ENCODE data around the gene SPOCK1. TPM values are rescaled to one million over a fixed set of nuclear protein-coding genes. Genes with fewer than 3 reads are reported as not detected.
A peak's percentile ranks its signal among the peaks of the same experiment; 100 is the strongest.

Gene SPOCK1
- total RNA-seq, 1 donor from 2014 or later = 6.8 TPM

DNA sequence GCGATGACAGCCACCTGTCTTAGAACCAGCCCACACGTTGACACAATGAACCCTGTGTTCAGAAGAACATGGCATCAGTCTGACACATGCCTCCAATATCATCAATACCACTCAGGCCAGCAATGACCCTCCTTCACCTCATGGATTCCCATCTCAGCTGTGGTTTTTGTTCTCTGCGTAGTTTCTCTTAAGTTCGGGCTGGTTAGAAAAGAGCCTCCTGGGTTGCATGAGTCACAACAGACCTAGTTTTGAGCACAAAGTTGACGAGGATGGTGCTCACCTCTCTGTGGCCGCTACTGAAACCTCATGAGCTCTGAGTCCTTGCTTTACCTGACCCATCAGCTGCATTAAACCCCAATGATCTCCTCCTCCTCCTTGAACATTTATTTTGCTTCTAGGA is 299.9 kb downstream of the SPOCK1 start:
- FAIRE-seq (no peak), DNase-seq (ENCODE audit: low read depth) (no peak)
- H3K4me3 ChIP-seq (ENCODE audit: low read depth, low read length) = no peak overlapping the region
- H3K27me3 ChIP-seq (ENCODE audit: control insufficient read depth, insufficient read depth, low read length) = no peaks in the 10 kb centered on the region
- TF ChIP-seq, protein P1, sequence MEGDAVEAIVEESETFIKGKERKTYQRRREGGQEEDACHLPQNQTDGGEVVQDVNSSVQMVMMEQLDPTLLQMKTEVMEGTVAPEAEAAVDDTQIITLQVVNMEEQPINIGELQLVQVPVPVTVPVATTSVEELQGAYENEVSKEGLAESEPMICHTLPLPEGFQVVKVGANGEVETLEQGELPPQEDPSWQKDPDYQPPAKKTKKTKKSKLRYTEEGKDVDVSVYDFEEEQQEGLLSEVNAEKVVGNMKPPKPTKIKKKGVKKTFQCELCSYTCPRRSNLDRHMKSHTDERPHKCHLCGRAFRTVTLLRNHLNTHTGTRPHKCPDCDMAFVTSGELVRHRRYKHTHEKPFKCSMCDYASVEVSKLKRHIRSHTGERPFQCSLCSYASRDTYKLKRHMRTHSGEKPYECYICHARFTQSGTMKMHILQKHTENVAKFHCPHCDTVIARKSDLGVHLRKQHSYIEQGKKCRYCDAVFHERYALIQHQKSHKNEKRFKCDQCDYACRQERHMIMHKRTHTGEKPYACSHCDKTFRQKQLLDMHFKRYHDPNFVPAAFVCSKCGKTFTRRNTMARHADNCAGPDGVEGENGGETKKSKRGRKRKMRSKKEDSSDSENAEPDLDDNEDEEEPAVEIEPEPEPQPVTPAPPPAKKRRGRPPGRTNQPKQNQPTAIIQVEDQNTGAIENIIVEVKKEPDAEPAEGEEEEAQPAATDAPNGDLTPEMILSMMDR (IDR thresholded peaks at IDR 0.05; ENCODE audit: insufficient read depth, low read length, severe bottlenecking) = no peak
- no peaks in the 10 kb centered on the region for H3K36me3 ChIP-seq (ENCODE audit: control insufficient read depth, insufficient read depth, low read length)

DNA sequence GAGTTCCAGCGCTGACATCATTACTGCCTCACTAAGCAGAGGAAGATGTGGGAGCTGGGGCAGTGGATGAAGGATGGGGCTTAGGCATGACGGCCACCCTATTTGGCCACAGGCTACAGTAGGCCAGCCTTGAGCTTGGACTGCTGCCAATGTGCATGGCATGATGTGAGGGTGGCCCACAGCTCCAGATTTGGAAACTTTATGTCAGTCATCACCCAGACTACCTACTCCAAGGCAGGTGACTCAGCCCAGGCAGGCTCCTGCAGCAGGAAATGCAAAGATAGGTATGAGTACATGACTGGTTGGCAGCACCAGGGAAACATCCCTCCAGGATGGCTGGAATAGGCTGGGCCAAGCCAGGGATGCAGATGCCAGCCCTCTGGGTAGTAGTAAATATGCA is 303.6 kb downstream of the SPOCK1 start:
- DNase-seq (ENCODE audit: low read depth) = peak; percentile 94
- Histone ChIP-seq H3K27me3 (ENCODE audit: control insufficient read depth, insufficient read depth, low read length) (no peaks in the 10 kb centered on the region), H3K36me3 (ENCODE audit: control insufficient read depth, insufficient read depth, low read length) (no peaks in the 10 kb centered on the region), H3K4me3 (ENCODE audit: low read depth, low read length) (no peak overlapping the region)
- TF ChIP-seq, protein P1 (IDR thresholded peaks at IDR 0.05; ENCODE audit: insufficient read depth, low read length, severe bottlenecking) = no peak
- peak; percentile 99 for FAIRE-seq

DNA sequence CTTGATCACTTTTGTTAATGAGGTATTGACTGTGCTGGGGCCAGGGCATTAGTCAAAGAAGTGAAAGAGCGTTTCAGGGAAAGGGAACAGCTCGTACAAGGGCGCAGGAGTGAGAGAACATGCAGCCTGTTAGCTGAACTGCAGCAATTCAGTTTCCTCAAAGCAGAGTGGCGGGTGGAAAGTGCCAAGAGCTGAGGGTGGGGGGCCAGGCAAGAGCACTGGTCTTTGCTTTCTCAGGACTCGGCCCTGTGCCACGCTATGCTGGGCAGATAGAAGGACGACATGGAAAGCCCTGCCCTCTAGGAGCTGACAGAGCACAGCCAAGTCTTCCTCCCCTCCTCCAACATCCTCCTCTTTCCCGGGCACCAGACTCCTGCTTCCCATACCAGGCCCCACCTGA is 304.8 kb downstream of the SPOCK1 start:
- H3K36me3 ChIP-seq (ENCODE audit: control insufficient read depth, insufficient read depth, low read length) = no peaks in the 10 kb centered on the region
- no peak overlapping the region for H3K4me3 ChIP-seq (ENCODE audit: low read depth, low read length)
- TF ChIP-seq, protein P1 (IDR thresholded peaks at IDR 0.05; ENCODE audit: insufficient read depth, low read length, severe bottlenecking) = no peak
- DNase-seq (ENCODE audit: low read depth) = no peak
- no peaks in the 10 kb centered on the region for H3K27me3 ChIP-seq (ENCODE audit: control insufficient read depth, insufficient read depth, low read length)
- FAIRE-seq = no peak

DNA sequence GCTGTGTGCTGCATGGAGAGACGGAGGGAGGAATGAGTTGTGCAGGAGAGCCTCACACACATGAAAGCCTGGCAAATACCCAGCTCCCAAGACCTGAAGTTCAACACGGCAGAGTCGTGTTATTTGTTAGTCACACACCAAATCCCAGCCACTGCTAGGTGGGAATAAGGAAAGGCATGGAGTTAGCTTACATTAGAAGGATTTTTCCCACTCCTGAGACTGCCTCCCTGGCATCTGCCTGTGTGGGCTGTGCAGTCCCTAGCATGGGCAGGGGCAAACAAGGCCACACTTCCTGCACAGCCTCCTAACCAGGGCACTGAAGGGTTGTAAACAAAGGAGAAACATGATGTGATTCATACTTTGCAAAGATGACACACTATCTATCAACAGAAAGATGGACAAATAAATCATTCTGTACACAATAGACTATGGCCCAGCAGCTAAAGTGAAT is 306.8 kb downstream of the SPOCK1 start:
- FAIRE-seq (no peak), DNase-seq (ENCODE audit: low read depth) (peak; percentile 94)
- H3K27me3 ChIP-seq (ENCODE audit: control insufficient read depth, insufficient read depth, low read length) = no peaks in the 10 kb centered on the region
- no peaks in the 10 kb centered on the region for H3K36me3 ChIP-seq (ENCODE audit: control insufficient read depth, insufficient read depth, low read length)
- TF ChIP-seq, protein P1 (IDR thresholded peaks at IDR 0.05; ENCODE audit: insufficient read depth, low read length, severe bottlenecking) = no peak
- no peak overlapping the region for H3K4me3 ChIP-seq (ENCODE audit: low read depth, low read length)

DNA sequence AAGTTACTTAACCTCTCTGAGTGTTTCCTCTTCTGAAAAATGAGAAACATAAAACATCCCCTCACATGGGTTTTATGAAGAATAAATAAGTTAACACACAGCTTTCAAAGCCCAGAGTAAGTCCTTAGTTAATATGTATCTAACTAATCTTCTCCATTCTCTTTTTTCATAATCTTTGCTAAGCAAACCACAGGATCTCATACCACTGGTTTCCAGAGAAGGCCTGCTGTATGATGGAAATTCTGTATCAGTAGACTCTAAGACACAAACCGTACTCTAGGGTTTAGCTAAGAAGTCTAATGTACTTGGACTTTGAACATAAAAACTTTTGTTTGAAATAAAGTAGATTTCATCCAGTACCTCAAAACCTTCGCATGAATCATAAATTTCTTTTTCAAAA is 307.9 kb downstream of the SPOCK1 start:
- TF ChIP-seq, protein P1 (IDR thresholded peaks at IDR 0.05; ENCODE audit: insufficient read depth, low read length, severe bottlenecking) = no peak
- FAIRE-seq (no peak), DNase-seq (ENCODE audit: low read depth) (no peak)
- Histone ChIP-seq H3K4me3 (ENCODE audit: low read depth, low read length) (no peak overlapping the region), H3K36me3 (ENCODE audit: control insufficient read depth, insufficient read depth, low read length) (no peaks in the 10 kb centered on the region), H3K27me3 (ENCODE audit: control insufficient read depth, insufficient read depth, low read length) (no peaks in the 10 kb centered on the region)

DNA sequence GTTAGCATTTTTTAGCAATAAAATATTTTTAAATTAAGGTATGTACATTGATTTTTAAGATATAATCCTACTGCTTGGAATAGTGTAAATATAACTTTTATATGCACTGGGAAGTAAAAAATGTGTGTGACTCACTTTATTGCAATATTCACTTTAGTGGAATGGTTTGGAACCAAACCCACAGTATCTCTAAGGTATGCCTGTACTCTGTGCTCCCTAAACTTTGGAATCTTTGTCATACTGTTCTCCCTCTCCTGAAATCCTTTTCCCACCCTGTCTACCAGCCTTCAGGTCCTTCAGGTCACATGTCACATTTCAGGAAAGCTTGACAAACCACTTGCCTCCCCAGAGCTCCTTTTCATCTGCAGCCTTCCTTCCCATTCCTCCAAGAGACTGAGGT is 308.7 kb downstream of the SPOCK1 start:
- Histone ChIP-seq H3K36me3 (ENCODE audit: control insufficient read depth, insufficient read depth, low read length) (no peaks in the 10 kb centered on the region), H3K27me3 (ENCODE audit: control insufficient read depth, insufficient read depth, low read length) (no peaks in the 10 kb centered on the region), H3K4me3 (ENCODE audit: low read depth, low read length) (no peak overlapping the region)
- TF ChIP-seq, protein P1 (IDR thresholded peaks at IDR 0.05; ENCODE audit: insufficient read depth, low read length, severe bottlenecking) = no peak
- DNase-seq (ENCODE audit: low read depth) (peak; percentile 49), FAIRE-seq (no peak)

Data from bronchial epithelial cell (primary cell).